Measurements from ENCODE around the gene INHBB. TPM values are rescaled to one million over a fixed set of nuclear protein-coding genes. Genes with fewer than 3 reads are reported as not detected.

INHBB gene
- total RNA-seq, 1 donor from 2014 or later = 2.8 TPM

DNA sequence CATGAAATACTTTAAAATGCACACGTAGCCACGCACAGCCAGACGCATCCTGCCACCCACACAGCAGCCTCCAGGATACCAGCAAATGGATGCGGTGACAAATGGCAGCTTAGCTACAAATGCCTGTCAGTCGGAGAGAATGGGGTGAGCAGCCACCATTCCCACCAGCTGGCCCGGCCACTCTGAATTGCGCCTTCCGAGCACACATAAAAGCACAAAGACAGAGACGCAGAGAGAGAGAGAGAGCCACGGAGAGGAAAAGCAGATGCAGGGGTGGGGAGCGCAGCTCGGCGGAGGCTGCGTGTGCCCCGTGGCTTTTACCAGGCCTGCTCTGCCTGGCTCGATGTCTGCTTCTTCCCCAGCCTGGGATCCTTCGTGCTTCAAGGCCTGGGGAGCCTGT lies 4.1 kb downstream of the INHBB start:
- no peak for ATAC-seq
- intact Hi-C loops (cut with micrococcal nuclease) = no loop called here
- DNase-seq = no peak

DNA sequence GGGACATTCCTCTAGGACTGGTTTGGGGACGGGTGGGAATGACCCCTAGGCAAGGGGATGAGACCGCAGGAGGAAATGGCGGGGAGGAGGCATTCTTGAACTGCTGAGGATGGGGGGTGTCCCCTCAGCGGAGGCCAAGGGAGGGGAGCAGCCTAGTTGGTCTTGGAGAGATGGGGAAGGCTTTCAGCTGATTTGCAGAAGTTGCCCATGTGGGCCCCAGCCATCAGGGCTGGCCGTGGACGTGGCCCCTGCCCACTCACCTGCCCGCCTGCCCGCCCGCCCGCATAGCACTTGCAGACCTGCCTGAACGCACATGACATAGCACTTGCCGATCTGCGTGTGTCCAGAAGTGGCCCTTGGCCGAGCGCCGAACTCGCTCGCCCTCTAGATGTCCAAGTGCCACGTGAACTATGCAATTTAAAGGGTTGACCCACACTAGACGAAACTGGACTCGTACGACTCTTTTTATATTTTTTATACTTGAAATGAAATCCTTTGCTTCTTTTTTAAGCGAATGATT lies 4.9 kb downstream of the INHBB start:
- no peak for DNase-seq
- ATAC-seq = no peak
- intact Hi-C loops (cut with micrococcal nuclease) = no loop called here

DNA sequence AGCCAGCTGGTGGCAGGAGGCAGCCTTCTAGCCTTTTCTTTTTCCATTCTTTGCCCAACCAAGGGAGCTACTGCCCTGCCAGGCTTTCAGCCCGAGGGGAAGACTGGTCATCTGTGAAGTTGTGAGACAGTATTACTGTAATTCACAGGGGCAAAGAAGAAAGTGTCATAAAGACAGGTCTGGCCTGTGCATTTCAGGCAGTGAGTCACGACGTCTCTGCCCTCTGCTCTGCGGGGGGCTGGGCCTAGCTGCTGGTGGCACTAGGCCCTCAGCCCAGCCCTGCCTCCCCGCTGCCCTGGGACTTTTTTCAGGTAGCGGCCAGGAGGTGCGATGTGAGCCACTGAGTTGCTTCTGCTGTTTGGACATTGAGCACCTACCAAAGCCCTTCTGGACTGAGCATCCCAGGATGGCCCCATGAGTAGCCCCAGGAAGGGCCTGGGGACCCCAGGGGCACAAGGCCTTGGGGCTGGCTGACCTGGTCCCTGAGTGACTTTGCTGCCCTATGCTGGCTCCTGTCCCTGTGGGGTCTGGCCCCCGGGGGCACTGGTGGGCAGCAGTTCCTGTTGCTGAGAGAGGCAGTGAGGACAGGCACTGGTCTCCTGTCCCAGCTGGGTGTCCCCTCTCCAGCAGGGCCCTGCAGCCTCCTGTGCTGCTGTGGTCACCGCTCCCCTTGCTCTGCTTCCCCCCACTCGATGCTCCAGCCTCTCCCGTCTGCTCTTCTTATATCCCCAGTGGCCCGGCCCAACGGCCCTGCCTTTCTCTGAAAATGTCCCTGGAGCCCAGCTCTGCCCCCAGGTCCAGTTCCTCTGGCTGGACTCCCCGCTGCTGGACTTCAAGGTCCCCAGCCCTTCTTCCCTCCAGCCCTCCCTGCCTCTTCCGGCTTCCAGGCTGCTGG lies 7.0 kb downstream of the INHBB start:
- no peak for ATAC-seq
- DNase-seq = no peak
- intact Hi-C loops (cut with micrococcal nuclease) = no loop called here

DNA sequence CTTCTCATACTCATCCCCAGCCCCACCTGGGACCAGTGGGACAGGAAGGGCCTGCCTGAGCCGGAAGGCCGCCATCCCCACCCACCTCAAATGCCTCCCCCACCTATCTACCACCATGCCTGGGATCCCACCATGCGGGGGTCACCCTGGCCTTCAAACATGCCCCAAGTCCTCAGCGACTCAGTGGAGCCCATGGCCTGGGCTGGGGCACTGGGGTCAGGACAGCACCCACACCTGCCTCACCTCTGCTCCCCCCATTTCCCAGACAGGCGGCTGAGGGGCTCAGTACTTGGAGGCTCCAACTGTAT lies 7.6 kb downstream of the INHBB start:
- DNase-seq = no peak

DNA sequence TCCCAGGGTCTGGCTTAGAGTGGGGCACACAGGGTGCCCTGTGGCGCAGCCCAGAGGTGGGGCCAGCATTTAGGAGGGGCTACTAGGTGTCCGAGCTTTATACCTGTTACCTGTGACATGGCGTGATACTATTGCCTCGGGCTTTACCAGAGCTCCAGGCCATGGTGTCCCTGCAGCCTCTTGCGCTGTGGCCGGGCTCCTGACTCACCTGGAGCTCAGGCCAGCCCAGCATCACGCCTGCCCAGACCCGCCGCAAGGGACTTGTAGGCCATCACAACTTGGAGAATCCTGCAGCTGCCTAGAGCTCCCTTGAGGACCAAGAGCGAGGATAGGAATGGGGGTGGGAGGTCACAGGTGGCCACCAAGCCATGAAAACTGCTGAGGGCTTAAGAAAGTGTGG lies 8.0 kb downstream of the INHBB start:
- intact Hi-C loops (cut with micrococcal nuclease) = no loop called here
- no peak for DNase-seq
- no peak for ATAC-seq

More for the DNA sequence above, 7.6 kb downstream of the INHBB start:
- intact Hi-C loops (cut with micrococcal nuclease) = no loop called here
- no peak for ATAC-seq

DNA sequence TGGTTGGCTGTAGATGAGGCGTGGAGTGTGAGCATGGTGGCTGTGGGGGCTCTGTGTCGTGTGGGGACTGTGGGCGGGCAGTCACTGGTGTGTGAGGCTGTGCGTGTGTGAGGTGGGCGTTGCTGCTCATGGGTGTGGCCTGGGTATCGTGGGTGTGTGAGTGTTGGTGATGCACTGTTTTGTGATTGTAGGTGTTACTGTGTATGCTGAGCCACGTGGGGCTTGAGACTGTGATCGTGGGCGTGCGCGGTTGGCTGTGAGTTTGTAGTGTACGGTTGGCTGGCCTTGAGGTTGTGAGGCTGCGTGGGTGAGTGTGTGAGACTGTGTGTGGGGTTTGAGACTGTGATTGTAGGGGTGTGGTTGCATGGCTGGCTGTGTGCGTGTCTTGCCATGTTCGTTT lies 8.5 kb downstream of the INHBB start:
- intact Hi-C loops (cut with micrococcal nuclease) = no loop called here
- DNase-seq (no peak), ATAC-seq (no peak)

DNA sequence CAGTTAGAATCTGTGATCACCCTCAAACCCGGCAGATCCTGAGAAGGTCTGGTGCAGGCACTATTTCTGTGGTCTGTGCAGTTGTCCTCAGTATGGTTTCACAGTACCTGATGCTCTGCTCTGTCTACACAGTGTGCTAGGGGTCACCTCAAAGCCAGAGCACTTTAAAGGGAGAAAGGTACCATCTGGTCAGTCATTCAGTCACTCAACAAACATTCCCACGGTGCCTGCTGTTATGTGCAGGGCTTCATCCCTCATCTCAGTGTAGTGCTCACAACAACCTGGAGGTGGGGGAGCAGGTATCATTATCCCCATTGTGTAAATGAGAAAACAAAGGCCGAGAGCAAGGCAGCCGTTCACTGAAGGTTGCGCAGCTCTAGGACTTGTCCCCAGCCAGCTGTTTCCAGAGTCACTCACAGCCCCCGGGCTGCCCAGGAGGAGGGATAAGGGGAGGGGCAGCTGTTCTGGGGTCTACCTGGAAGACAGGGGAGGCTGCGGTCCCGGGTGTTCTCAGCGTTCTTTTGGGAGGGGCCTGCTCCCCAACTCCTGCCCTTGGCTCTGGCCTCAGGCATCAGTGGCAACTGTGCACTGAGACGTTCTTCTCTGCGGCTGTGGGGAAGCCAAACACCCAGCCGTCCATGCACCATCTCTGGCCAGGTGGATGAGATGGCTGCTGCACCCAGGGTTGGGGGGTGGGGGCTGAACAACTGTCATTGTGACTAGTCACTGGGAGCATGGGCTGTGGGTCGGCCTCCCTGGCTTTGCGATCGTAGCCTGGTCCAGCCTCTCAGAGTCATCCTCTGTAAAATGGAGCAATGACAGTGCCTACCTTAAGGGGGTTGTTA lies 9.2 kb downstream of the INHBB start:
- no peak for DNase-seq
- intact Hi-C loops (cut with micrococcal nuclease) = no loop called here
- no peak for ATAC-seq

DNA sequence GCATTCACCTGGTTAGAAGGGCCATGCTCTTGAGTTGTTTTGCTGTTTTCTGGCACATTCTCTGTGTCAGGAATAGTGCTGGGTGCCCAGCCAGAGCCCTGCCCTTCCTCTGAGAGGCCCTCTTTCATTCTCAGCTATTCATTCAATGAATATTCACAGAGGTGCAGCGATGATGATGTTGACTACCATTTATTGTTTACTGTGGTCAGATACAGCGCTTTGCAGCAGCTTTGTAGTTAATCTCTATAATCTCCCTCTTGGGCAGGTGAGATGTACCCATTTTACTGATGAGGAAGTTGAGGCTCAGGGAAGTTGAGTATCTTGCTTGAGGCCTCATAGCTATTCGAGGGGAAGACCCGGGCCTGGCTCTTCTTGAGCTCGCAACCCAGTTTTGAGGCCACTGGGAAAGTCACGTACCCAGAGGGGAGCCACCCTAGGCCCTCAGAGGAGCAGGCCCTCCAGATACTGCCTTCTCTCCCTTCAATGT lies 9.9 kb downstream of the INHBB start:
- intact Hi-C loops (cut with micrococcal nuclease) = no loop called here
- DNase-seq (no peak), ATAC-seq (no peak)

DNA sequence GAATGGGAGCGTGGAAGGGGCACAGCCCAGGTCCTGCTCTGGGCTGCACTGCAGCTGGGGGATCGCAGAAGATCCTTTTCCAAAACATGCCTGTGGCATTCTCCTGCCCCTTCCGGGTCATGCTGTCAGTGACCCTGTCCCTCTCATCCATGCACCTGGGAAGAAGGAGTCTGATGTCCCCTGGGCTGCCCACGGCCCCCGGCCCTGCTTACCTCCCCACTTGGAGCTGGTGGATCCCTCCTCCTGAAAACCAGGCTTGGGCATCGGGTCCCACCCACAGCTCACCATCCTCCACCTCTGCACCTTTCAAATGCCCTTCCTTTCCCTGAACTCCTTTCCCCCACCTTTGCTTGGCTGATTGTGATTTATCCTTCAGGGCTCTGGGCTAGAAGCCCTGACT lies 11.8 kb downstream of the INHBB start:
- intact Hi-C loops (cut with micrococcal nuclease) = no loop called here
- ATAC-seq (no peak), DNase-seq (no peak)

DNA sequence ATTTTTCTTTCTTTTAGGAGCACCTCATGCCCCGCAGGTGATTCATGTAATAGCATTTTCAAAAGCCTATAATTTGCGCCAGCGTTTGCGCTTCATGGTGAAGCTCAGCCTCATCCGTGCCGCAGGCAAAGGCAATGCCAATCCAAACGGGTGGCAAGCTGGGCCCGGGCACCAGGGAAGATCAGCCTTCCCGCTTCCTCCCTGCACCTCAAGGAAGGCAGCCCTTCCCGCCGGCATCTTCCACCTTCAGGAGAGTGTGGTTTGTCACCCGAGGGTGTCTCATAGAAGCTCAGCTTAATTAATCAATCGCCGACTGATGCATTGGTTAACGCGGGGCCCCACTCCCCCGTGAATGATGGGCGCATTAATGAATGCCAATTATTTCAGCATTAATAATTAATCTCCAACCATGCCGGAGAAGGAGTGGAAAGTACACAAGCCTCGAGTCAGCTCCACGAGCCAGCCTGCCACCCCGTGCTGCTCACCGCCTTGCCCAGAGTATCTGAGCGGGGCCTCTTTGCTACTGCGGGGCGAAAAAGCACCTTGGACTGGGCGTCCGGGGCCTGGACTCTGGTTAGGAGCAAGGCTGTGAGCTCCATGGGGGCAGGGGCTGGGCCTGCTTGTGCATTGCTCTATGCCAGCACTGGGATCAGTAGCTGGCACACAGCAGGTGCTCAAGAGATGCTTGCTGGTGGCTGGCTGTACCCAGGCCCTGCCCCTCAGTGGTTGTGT lies 13.0 kb downstream of the INHBB start:
- DNase-seq = no peak
- ATAC-seq = no peak
- intact Hi-C loops (cut with micrococcal nuclease) = no loop called here

DNA sequence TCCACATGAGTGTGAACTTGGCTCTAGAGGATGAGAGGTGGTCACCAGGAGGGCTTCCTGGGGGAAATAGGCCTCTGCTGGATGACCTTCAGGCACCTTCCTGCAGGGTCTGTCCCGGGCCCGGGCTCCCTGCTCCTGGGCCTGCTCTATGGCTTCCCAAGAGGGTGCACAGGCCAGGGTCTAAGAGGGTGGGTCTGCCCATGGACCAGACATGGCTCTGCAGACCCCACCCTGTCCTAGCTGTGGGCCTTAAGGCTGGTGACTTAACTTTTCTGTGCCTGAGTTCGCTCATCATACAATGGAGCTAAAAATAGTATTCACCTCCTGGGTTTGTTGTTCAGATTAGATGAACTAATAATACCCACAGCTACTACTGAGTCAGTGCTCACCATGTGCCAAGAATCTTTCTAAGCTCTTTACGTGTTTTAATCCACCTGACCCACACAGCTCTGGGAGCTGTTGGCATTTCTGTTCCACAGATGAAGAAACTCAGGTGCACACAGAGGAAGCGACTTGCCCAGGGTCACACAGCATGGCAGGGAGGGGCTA lies 14.4 kb downstream of the INHBB start:
- peak; percentile 82 for ATAC-seq
- intact Hi-C loops (cut with micrococcal nuclease) = no loop called here

DNA sequence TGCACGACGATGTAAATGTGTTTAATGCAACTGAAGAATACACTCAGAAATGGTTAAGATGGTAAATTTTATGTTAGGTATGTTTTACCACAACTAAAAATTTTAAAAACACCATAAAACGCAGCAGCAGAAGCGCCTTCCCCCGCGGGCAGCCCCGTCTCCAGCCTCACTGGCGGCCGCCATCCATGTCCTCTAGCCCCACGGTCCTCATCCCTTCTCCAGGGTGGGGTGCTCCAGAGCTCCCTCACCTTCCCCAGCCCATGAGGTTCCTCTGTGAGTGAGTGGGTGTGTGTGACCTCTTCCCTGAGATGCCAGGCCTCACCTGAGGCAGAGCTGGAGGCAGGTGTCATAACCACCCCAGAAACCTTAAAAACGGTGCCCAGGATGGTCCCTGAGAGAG lies 17.0 kb downstream of the INHBB start:
- DNase-seq = peak; percentile 15
- no peak for ATAC-seq
- intact Hi-C loops (cut with micrococcal nuclease) = no loop called here

More for the DNA sequence above, 14.4 kb downstream of the INHBB start:
- DNase-seq = no peak

DNA sequence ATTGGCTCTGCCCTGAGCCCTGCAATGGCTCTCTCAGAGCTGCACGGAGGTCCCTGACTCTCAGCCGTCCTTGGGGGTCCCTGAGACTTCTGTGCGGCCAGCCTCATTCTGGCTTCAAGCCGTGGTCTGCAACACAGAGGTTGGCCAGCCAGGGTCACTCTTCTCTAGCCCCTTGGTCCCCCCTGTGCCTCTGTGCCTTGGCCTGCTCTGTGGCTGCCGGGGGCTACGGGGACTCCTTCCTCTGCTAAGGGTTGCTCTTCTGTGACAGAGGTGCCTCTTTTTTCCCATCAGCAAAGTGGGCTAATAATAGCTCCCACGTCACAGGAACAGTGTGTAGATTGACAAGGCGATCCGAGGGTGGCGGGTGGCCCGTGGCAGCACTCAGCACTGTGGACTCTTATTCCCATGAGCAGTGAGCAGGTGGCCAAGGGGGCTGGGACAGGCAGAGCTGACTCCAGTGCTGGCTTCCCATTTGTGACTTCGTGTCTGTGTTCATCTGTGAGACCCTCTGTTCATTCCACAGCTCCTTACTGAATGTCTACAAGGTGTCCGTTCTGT lies 19.4 kb downstream of the INHBB start:
- peak; percentile 49 for DNase-seq
- ATAC-seq = peak; percentile 68
- intact Hi-C loops (cut with micrococcal nuclease) = no loop called here

DNA sequence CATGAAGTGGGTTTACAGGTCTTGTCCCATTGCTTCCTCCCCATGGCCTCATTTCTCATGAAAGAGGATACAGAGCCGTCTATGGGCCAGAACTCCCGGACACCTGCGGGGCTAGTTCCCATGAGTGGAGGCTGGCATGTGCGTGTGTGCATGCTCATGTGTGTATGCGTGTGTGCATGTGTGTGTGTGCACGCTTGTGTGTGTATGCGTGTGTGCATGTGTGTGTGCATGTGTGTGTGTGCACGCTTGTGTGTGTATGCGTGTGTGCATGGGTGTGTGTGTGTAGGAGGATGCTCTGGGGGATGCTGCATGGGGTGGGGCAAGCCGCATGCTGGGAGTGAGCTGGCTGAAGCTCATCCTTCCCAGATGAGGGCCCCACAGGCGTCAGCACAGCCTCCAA lies 20.8 kb downstream of the INHBB start:
- ATAC-seq = no peak
- intact Hi-C loops (cut with micrococcal nuclease) = no loop called here
- DNase-seq = no peak

DNA sequence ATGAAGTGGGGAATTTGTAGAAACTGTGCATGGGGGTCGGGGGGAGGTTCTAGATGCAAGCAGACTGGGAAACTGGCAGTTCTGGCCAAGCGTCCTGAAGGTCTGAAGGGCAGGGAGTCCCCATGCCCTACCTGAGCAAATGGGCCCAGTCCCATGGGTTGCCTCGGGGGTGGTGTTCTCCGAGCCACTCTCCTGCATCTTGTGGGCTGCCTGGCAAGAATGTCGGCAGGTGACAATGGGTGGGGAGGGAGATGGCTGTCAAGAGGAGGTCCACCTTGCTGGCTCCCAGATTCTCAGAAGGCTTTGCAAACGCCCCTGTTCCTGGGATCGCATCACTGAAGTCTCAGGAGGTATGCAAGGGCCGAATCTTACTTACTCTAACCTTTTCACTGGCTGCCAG lies 21.3 kb downstream of the INHBB start:
- DNase-seq = no peak
- intact Hi-C loops (cut with micrococcal nuclease) = no loop called here

DNA sequence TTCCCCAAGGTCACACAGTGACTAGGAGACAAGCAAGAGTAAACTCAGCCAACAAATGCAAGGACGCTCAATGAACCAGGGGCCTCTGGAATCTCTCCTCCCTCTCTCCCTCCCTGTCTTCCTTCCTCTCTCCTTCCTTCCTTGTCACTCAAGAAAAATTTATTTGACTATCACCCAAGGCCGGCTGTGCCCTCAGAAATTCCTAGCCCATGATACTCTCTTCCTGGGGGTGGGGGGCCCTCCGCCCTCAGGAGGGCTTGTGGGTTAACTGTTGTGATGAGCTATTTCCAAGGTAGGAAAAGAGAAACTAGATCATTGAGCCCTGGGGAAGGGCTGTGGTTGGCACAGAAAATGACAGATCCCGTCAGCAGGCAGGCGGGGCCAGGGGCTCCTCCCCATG lies 21.7 kb downstream of the INHBB start:
- DNase-seq = no peak
- intact Hi-C loops (cut with micrococcal nuclease) = no loop called here
- ATAC-seq = no peak

More for the DNA sequence above, 21.3 kb downstream of the INHBB start:
- no peak for ATAC-seq

DNA sequence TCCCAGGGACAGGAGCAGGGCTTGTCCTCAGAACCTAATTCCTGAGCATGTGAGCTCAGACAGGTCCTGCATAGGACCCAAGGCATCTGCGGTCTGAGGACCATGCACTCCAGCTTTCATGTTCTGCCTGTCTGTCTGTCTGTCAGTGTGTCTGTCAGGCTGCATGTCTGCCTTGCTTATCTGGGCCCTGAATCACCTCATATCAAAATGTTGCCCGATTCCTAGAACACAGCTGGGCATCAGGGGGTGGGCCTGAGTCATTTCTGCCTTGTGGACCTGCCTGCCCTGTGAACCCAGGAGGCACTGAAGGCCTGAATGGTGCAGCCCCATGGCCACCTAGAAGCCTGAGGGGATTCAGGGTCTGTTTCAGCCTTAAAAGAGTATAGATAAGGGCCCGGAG lies 22.1 kb downstream of the INHBB start:
- intact Hi-C loops (cut with micrococcal nuclease) = no loop called here
- ATAC-seq (no peak), DNase-seq (peak; percentile 0)

DNA sequence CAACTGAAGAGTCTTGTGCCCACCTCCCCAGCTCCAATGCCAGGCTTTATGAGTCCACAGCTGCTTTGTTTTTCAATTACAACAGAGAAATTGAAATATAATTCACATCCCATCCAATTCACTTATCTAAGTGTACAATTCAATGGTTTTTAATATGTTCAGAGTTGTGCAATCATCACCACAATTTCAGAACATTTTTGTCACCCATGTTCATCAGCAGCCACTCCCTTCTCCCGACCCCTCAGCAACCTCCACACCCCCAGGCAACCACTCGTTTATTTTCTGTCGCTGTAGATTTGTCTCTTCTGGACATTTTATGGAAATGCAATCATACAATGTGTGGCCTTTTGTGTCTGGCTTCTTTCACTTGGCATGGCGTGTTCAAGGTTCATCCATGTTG lies 23.3 kb downstream of the INHBB start:
- ATAC-seq (no peak), DNase-seq (peak; percentile 0)
- intact Hi-C loops (cut with micrococcal nuclease) = no loop called here
